SK-N-SH treated with all-trans-retinoic acid at 6 μM for 48 hours (cell line): ENCODE data around the gene CYREN.

ENCODE experiments used
- ATAC-seq: fragments of 200-7000 bp; cut with Tn5 transposase; 3 replicates; pipeline ENCODE4 v1.9.1; 2020; ENCODE audit warnings: mild to moderate bottlenecking, moderate library complexity
- ARNTL ChIP-seq: fragments of 450-650 bp; formaldehyde crosslinking; IDR thresholded peaks from 2 replicates; pipeline ENCODE4 v1.5.0; 2020; ENCODE audit warnings: low read depth, mild to moderate bottlenecking, moderate library complexity, borderline replicate concordance
- BACH2 ChIP-seq: fragments of 250-450 bp; sonication (Bioruptor Pico); IDR thresholded peaks from 2 replicates; pipeline ENCODE4 v1.9.0; 2021; ENCODE audit warnings: mild to moderate bottlenecking, borderline replicate concordance
- CREB5 ChIP-seq: fragments of 250-450 bp; sonication (Bioruptor Pico); IDR thresholded peaks from 2 replicates; pipeline ENCODE4 v1.5.1; 2020; ENCODE audit warnings: low read depth, mild to moderate bottlenecking, moderate library complexity
- CSDC2 ChIP-seq: fragments of 250-450 bp; sonication (Bioruptor Pico); IDR thresholded peaks from 2 replicates; pipeline ENCODE4 v1.5.0; 2020; ENCODE audit warnings: mild to moderate bottlenecking, moderate library complexity
- CSRNP3 ChIP-seq: fragments of 250-450 bp; sonication (Bioruptor Pico); IDR thresholded peaks from 2 replicates; pipeline ENCODE4 v1.5.1; 2021; ENCODE audit warnings: mild to moderate bottlenecking, moderate library complexity
- GLIS3 ChIP-seq: fragments of 250-450 bp; sonication (Bioruptor Pico); IDR thresholded peaks from 2 replicates; pipeline ENCODE4 v1.5.0; 2020; ENCODE audit warnings: mild to moderate bottlenecking, moderate library complexity
- OSR1 ChIP-seq: fragments of 250-450 bp; sonication (Bioruptor Pico); IDR thresholded peaks from 2 replicates; pipeline ENCODE4 v1.8.0; 2022; ENCODE audit warnings: moderate library complexity, mild to moderate bottlenecking, inconsistent platforms
- PATZ1 ChIP-seq: fragments of 250-450 bp; sonication (Bioruptor Pico); IDR thresholded peaks from 2 replicates; pipeline ENCODE4 v1.8.0; 2020; ENCODE audit warnings: mild to moderate bottlenecking, moderate library complexity, borderline replicate concordance
- SNAI2 ChIP-seq: fragments of 250-450 bp; sonication (Bioruptor Pico); IDR thresholded peaks from 2 replicates; pipeline ENCODE4 v1.5.0; 2020; ENCODE audit warnings: mild to moderate bottlenecking, moderate library complexity
- TOX ChIP-seq: fragments of 250-450 bp; sonication (Bioruptor Pico); IDR thresholded peaks from 2 replicates; pipeline ENCODE4 v1.8.0; 2021; ENCODE audit warnings: mild to moderate bottlenecking, moderate library complexity, borderline replicate concordance
- TSHZ2 ChIP-seq: fragments of 250-450 bp; sonication (Bioruptor Pico); IDR thresholded peaks from 2 replicates; pipeline ENCODE4 v1.5.0; 2020; ENCODE audit warnings: mild to moderate bottlenecking, moderate library complexity
- ZC3H10 ChIP-seq: fragments of 250-450 bp; sonication (Bioruptor Pico); IDR thresholded peaks from 2 replicates; pipeline ENCODE4 v1.5.1; 2021; ENCODE audit warnings: mild to moderate bottlenecking, moderate library complexity
- ZFP3 ChIP-seq: fragments of 250-450 bp; sonication (Bioruptor Pico); IDR thresholded peaks from 2 replicates; pipeline ENCODE4 v1.5.0; 2020; ENCODE audit warnings: mild to moderate bottlenecking, moderate library complexity
- ZFP30 ChIP-seq: fragments of 450-650 bp; formaldehyde crosslinking; IDR thresholded peaks from 2 replicates; pipeline ENCODE4 v1.5.0; 2022; ENCODE audit warnings: mild to moderate bottlenecking, moderate library complexity
- ZNF565 ChIP-seq: fragments of 450-650 bp; formaldehyde crosslinking; conservative IDR thresholded peaks from 2 replicates; pipeline ENCODE4 v1.5.0; 2020; ENCODE audit warnings: low read depth, mild to moderate bottlenecking, moderate library complexity
- ZNF70 ChIP-seq: fragments of 450-650 bp; formaldehyde crosslinking; IDR thresholded peaks from 2 replicates; pipeline ENCODE4 v1.5.0; 2020; ENCODE audit warnings: mild to moderate bottlenecking, moderate library complexity

The CYREN gene

GRCh38 chr7:135211946-135212685 is 41.6 kb upstream of the CYREN start:
- ATAC-seq = peak; percentile 43

- no peak for TF ChIP-seq OSR1
- TF ChIP-seq TSHZ2 (CRISPR knock-in tag) = peak; percentile 50; the same call in 1 of the 2 replicates
- no peak for TF ChIP-seq ZNF70 (CRISPR knock-in tag)
- no peak for TF ChIP-seq ZFP3 (CRISPR knock-in tag)
- ATAC-seq = peak; percentile 93
Measured at GRCh38 chr7:135211179-135211945, 40.9 kb upstream of the CYREN start, which contains the start of gene WDR91. Gene WDR91 (minus strand): TSS chr7:135211526. CDS start chr7:135211502, 24 bp downstream.

GRCh38 chr7:135210888-135211178 is 40.3 kb upstream of the CYREN start:
- TF ChIP-seq TOX (no peak), ARNTL (no peak), CSDC2 (CRISPR knock-in tag) (no peak)
- peak; percentile 39 for ATAC-seq

GRCh38 chr7:135209225-135209834 is 38.8 kb upstream of the CYREN start:
- no peak for ATAC-seq
- no peak for TF ChIP-seq CSRNP3 (CRISPR knock-in tag)
- TF ChIP-seq ZFP30 (CRISPR knock-in tag) = no peak
- no peak for TF ChIP-seq ZNF70 (CRISPR knock-in tag)
- no peak for TF ChIP-seq TSHZ2 (CRISPR knock-in tag)
- no peak for TF ChIP-seq TOX
- TF ChIP-seq BACH2 (CRISPR knock-in tag) = no peak
- no peak for TF ChIP-seq ZNF565 (CRISPR knock-in tag)
- no peak for TF ChIP-seq ZC3H10 (CRISPR knock-in tag)
- TF ChIP-seq CSDC2 (CRISPR knock-in tag) = no peak
- TF ChIP-seq GLIS3 (CRISPR knock-in tag) = no peak
- no peak for TF ChIP-seq SNAI2 (CRISPR knock-in tag)

- ATAC-seq = no peak
- TF ChIP-seq CSDC2 (CRISPR knock-in tag) = no peak
- TF ChIP-seq ZC3H10 (CRISPR knock-in tag) = no peak
- TF ChIP-seq CSRNP3 (CRISPR knock-in tag) = no peak
- no peak for TF ChIP-seq PATZ1 (CRISPR knock-in tag)
- TF ChIP-seq TOX = no peak
- no peak for TF ChIP-seq CREB5 (CRISPR knock-in tag)
- no peak for TF ChIP-seq GLIS3 (CRISPR knock-in tag)
Measured at GRCh38 chr7:135208102-135208793, 37.7 kb upstream of the CYREN start.
